ENCODE data around the gene ALG11. TPM values are rescaled to one million over a fixed set of nuclear protein-coding genes. Genes with fewer than 3 reads are reported as not detected.

ALG11 gene
- total RNA-seq, 1 donor from 2014 or later: 36.9 TPM

- Mint-ChIP-seq H3K36me3 (ENCODE audit: low read depth) (no peaks in the 10 kb centered on the region), H3K27ac (no peak overlapping the region), H3K4me1 (no peaks in the 10 kb centered on the region), H3K9me3 (peaks cover 23% of the 10 kb centered on the region), H3K4me3 (no peak overlapping the region), H3K27me3 (peaks cover 38% of the 10 kb centered on the region)
- no peak for TF ChIP-seq CTCF (IDR thresholded peaks at IDR 0.05)
- DNase-seq: no peak
- no peak for ATAC-seq (ENCODE audit: low read depth)
- CTCF ChIA-PET: no interaction called here
- intact Hi-C loops (cut with micrococcal nuclease): no loop called here
- POLR2A ChIA-PET: no interaction called here
These were observed 58.8 kb downstream of the ALG11 start for GRCh38 chr13:52070929-52071523.

Other genes starting within 250 kb of the ALG11 start
- gene DHRS12, start 208.2 kb upstream of the ALG11 start, total RNA-seq: 11.6 and 14.1 TPM in 2 replicates
- gene TMEM272, start 167.2 kb upstream of the ALG11 start, total RNA-seq: not detected in 2 replicates
- gene CCDC70, start 150.4 kb upstream of the ALG11 start, total RNA-seq: not detected in 2 replicates
- 0.29 and 0.40 TPM in 2 replicates for gene ATP7B, start 948 bp upstream of the ALG11 start, total RNA-seq
- gene UTP14C, start 12.3 kb downstream of the ALG11 start, total RNA-seq: 9.3 and 11.7 TPM in 2 replicates
- not detected in 2 replicates for gene NEK5, start 116.7 kb downstream of the ALG11 start, total RNA-seq
- gene NEK3, start 147.2 kb downstream of the ALG11 start, total RNA-seq: 9.1 and 12.0 TPM in 2 replicates